Breast epithelium (tissue), 4 donors: Measurements from ENCODE around the gene ALX4. TPM values are rescaled to one million over a fixed set of nuclear protein-coding genes. Genes with fewer than 3 reads are reported as not detected.

Experiments used
- DNase-seq, 2 donors: peaks; one replicate each; pipeline ENCODE4 v3.0.0-alpha.2; 2019; ENCODE audit warnings: low spot score in 2 of 2
- H3K27ac ChIP-seq, 2 donors: fragments of 200-600 bp; sonication (generic) in 1 of 2; one replicate each; pipeline ENCODE4 v1.5.1; 2016 to 2019; ENCODE audit warnings: mild to moderate bottlenecking in 1 of 2
- H3K27me3 ChIP-seq, 2 donors: fragments of 200-600 bp; sonication (generic) in 1 of 2; one replicate each; pipeline versions ENCODE4 v1.5.1 to v1.6.0; 2017 to 2019; ENCODE audit warnings: control low read depth in 1 of 2, mild to moderate bottlenecking in 1 of 2
- H3K36me3 ChIP-seq: fragments of 200-600 bp; one replicate; pipeline ENCODE4 v1.5.1; 2019
- H3K4me1 ChIP-seq, 2 donors: fragments of 200-600 bp; sonication (generic); one replicate each; pipeline ENCODE4 v1.5.1; 2016 to 2019; ENCODE audit warnings: control low read depth in 1 of 2
- H3K4me3 ChIP-seq, 3 donors: fragments of 200-600 bp; sonication (generic); 1 replicate in 2 of 3; 2 replicates in 1 of 3; pipeline ENCODE4 v1.5.1; 2016 to 2019; ENCODE audit warnings: mild to moderate bottlenecking in 3 of 3, moderate library complexity in 2 of 3
- H3K9me3 ChIP-seq, 2 donors: fragments of 200-600 bp; sonication (generic) in 1 of 2; one replicate each; pipeline ENCODE4 v1.5.1; 2016 to 2019; ENCODE audit warnings: control low read depth in 1 of 2
- CTCF ChIP-seq, 3 donors: fragments of 450-650 bp; IDR thresholded peaks; one replicate each; pipeline ENCODE4 v1.5.1; 2016 to 2017; ENCODE audit warnings: antibody characterized with exemption in 3 of 3, mild to moderate bottlenecking in 3 of 3, moderate library complexity in 3 of 3
- POLR2A ChIP-seq: fragments of 450-650 bp; IDR thresholded peaks from one replicate; pipeline ENCODE4 v1.6.1; 2016; ENCODE audit warnings: antibody characterized with exemption, mild to moderate bottlenecking, moderate library complexity
- POLR2AphosphoS5 ChIP-seq, 3 donors: sonication (generic); formaldehyde crosslinking; IDR thresholded peaks; one replicate each; pipeline ENCODE4 v1.6.1; 2017; ENCODE audit warnings: antibody characterized with exemption in 3 of 3
- intact Hi-C: fragments of 100-400 bp; cut with DNase I; formaldehyde crosslinking; loops from one replicate; pipeline ENCODE4 v1.15.1; 2023; ENCODE audit warnings: low total_unique reads
- total RNA-seq, 3 donors: library from RNA; depleted of rRNA; stranded (reverse); fragments of >200 nt; gene quantifications; one replicate each; pipeline ENCODE4 v1.1.0, GENCODE V29; 2016

ALX4 gene
- total RNA-seq, 3 donors from 2014 or later, result under 0.01 to 5.2 (median 1.9) TPM

- H3K36me3 ChIP-seq, result no peaks in the 10 kb centered on the region
- peaks cover 0 to 19% of the 10 kb centered on the region in 2 donors for H3K27me3 ChIP-seq
- H3K4me1 ChIP-seq, result no peaks in the 10 kb centered on the region
- no peaks in the 10 kb centered on the region for H3K9me3 ChIP-seq
- no peak overlapping the region for H3K4me3 ChIP-seq
- no peak for DNase-seq
- intact Hi-C loops, result no loop called here
- TF ChIP-seq POLR2A (no peak), POLR2AphosphoS5 (IDR thresholded peaks at IDR 0.05) (no peak), CTCF (IDR thresholded peaks at IDR 0.05) (no peak)
- H3K27ac ChIP-seq, result no peak overlapping the region
These were observed 28.1 kb upstream of the ALX4 start for GRCh38 chr11:44338026-44338425.

- TF ChIP-seq POLR2AphosphoS5 (IDR thresholded peaks at IDR 0.05) (no peak), POLR2A (no peak), CTCF (IDR thresholded peaks at IDR 0.05) (no peak)
- no peak for DNase-seq
- no peak overlapping the region for H3K27ac ChIP-seq
- intact Hi-C loops, result no loop called here
- H3K4me1 ChIP-seq, result no peaks in the 10 kb centered on the region
- H3K36me3 ChIP-seq, result no peaks in the 10 kb centered on the region
- H3K4me3 ChIP-seq, result no peak overlapping the region
- no peaks in the 10 kb centered on the region for H3K9me3 ChIP-seq
- H3K27me3 ChIP-seq, result peaks cover 0 to 19% of the 10 kb centered on the region in 2 donors
These were observed 26.0 kb upstream of the ALX4 start for GRCh38 chr11:44335919-44336318.

- no peaks in the 10 kb centered on the region for H3K36me3 ChIP-seq
- H3K27ac ChIP-seq, result no peak overlapping the region
- intact Hi-C loops, result no loop called here
- H3K9me3 ChIP-seq, result no peaks in the 10 kb centered on the region
- H3K4me1 ChIP-seq, result no peaks in the 10 kb centered on the region
- TF ChIP-seq POLR2A, result no peak
- no peak for TF ChIP-seq CTCF (IDR thresholded peaks at IDR 0.05)
- TF ChIP-seq POLR2AphosphoS5 (IDR thresholded peaks at IDR 0.05), result no peak
- no peak overlapping the region for H3K4me3 ChIP-seq
- H3K27me3 ChIP-seq, result peaks cover 0 to 16% of the 10 kb centered on the region in 2 donors
- DNase-seq, result no peak
These were observed 25.3 kb upstream of the ALX4 start for GRCh38 chr11:44335052-44335760.

- H3K27me3 ChIP-seq, result peaks cover 0 to 16% of the 10 kb centered on the region in 2 donors
- H3K4me3 ChIP-seq, result no peak overlapping the region
- H3K27ac ChIP-seq, result no peak overlapping the region
- no peaks in the 10 kb centered on the region for H3K36me3 ChIP-seq
- no peaks in the 10 kb centered on the region for H3K9me3 ChIP-seq
- intact Hi-C loops, result no loop called here
- no peak for TF ChIP-seq CTCF (IDR thresholded peaks at IDR 0.05)
- no peak for TF ChIP-seq POLR2AphosphoS5 (IDR thresholded peaks at IDR 0.05)
- TF ChIP-seq POLR2A, result no peak
- no peak for DNase-seq
- H3K4me1 ChIP-seq, result no peaks in the 10 kb centered on the region
These were observed 24.5 kb upstream of the ALX4 start for GRCh38 chr11:44334356-44335004.
